ENCODE measurements around the gene PPM1J.

Gene PPM1J

GRCh38 chr1:112703706-112704105 lies 11.4 kb downstream of the PPM1J start:
- DNase-seq: no peak

- no peak for DNase-seq
Measured at GRCh38 chr1:112702420-112703261, 12.5 kb downstream of the PPM1J start.

- no peak for DNase-seq
Measured at GRCh38 chr1:112702067-112702395, 13.1 kb downstream of the PPM1J start.

GRCh38 chr1:112701227-112702066 lies 13.7 kb downstream of the PPM1J start:
- DNase-seq: no peak

GRCh38 chr1:112700290-112701226 lies 14.6 kb downstream of the PPM1J start:
- DNase-seq: peak; percentile 94

- no peak for DNase-seq
Measured at GRCh38 chr1:112699425-112700144, 15.5 kb downstream of the PPM1J start.

- DNase-seq: no peak
Measured at GRCh38 chr1:112698366-112699310, 16.5 kb downstream of the PPM1J start.

GRCh38 chr1:112697781-112698201 lies 17.3 kb downstream of the PPM1J start:
- DNase-seq: no peak

GRCh38 chr1:112696578-112697314 lies 18.4 kb downstream of the PPM1J start:
- DNase-seq: no peak

GRCh38 chr1:112695276-112695675 lies 19.9 kb downstream of the PPM1J start:
- DNase-seq: no peak

- DNase-seq: no peak
Measured at GRCh38 chr1:112694363-112694929, 20.7 kb downstream of the PPM1J start.

- no peak for DNase-seq
Measured at GRCh38 chr1:112693821-112694220, 21.3 kb downstream of the PPM1J start.

- no peak for DNase-seq
Measured at GRCh38 chr1:112692681-112693080, 22.5 kb downstream of the PPM1J start.

- no peak for DNase-seq
Measured at GRCh38 chr1:112689842-112690237, 25.3 kb downstream of the PPM1J start.

- no peak for DNase-seq
Measured at GRCh38 chr1:112689196-112689841, 25.8 kb downstream of the PPM1J start.

- DNase-seq: no peak
Measured at GRCh38 chr1:112688781-112689193, 26.3 kb downstream of the PPM1J start.

- DNase-seq: no peak
Measured at GRCh38 chr1:112687785-112688496, 27.2 kb downstream of the PPM1J start.

- no peak for DNase-seq
Measured at GRCh38 chr1:112687361-112687760, 27.8 kb downstream of the PPM1J start.

- no peak for DNase-seq
Measured at GRCh38 chr1:112686835-112687234, 28.3 kb downstream of the PPM1J start.
